OCI-LY7 (cell line): ENCODE measurements around the gene LGALS13. TPM values are rescaled to one million over a fixed set of nuclear protein-coding genes. Genes with fewer than 3 reads are reported as not detected.

Experiments used
- BruUV-seq: library from RNA; stranded (reverse); fragments of 400-500 nt; replicated peaks from 2 replicates; lab custom pipeline; 2021; lab: Mats Ljungman, UMichigan
- CTCF ChIA-PET: fragments of 300-600 bp; sonication (Branson Sonifier 250); formaldehyde crosslinking; loops from one replicate; lab custom pipeline; 2022; ENCODE audit warnings: antibody characterized with exemption; ENCODE audit not compliant: unreplicated experiment; lab: Charles Lee
- POLR2A ChIA-PET: fragments of 300-600 bp; sonication (Branson Sonifier 250); formaldehyde crosslinking; loops from one replicate; lab custom pipeline; 2022; ENCODE audit warnings: antibody characterized with exemption; lab: Charles Lee
- DNase-seq: peaks from one replicate; pipeline ENCODE4 v3.0.0-alpha.2; 2015; ENCODE audit warnings: low spot score
- H2AFZ ChIP-seq: fragments of 200-600 bp; sonication (generic), shearing (Covaris generic); 2 replicates; pipeline ENCODE4 v1.6.1; 2014; ENCODE audit warnings: mild to moderate bottlenecking, antibody characterized with exemption, low read length, moderate library complexity
- H3K27ac ChIP-seq: fragments of 200-600 bp; sonication (generic); 2 replicates; pipeline ENCODE4 v1.5.1; 2014; ENCODE audit warnings: mixed run types, low read depth, mild to moderate bottlenecking, moderate library complexity, low read length, inconsistent platforms; ENCODE audit not compliant: poor library complexity, severe bottlenecking
- H3K36me3 ChIP-seq: fragments of 200-600 bp; sonication (generic); 2 replicates; pipeline ENCODE4 v1.6.1; 2014; ENCODE audit warnings: mild to moderate bottlenecking, antibody characterized with exemption, low read length, moderate library complexity, mixed read lengths; ENCODE audit not compliant: insufficient read depth
- H3K4me1 ChIP-seq: fragments of 200-600 bp; sonication (generic); 2 replicates; pipeline ENCODE4 v1.5.1; 2014; ENCODE audit warnings: mild to moderate bottlenecking, low read length; ENCODE audit not compliant: insufficient read depth, poor library complexity, severe bottlenecking
- H3K4me2 ChIP-seq: fragments of 200-600 bp; sonication (generic); 2 replicates; pipeline ENCODE4 v1.6.1; 2014; ENCODE audit warnings: mild to moderate bottlenecking, low read length
- H3K4me3 ChIP-seq: fragments of 200-600 bp; sonication (generic); 2 replicates; pipeline ENCODE4 v1.5.1; 2014; ENCODE audit warnings: mild to moderate bottlenecking, low read depth, low read length; ENCODE audit not compliant: poor library complexity, severe bottlenecking
- H3K79me2 ChIP-seq: fragments of 200-600 bp; sonication (generic); 2 replicates; pipeline ENCODE4 v1.6.1; 2016; ENCODE audit warnings: low read depth, mild to moderate bottlenecking, low read length, moderate library complexity, mixed read lengths; ENCODE audit not compliant: insufficient read depth
- H3K9me2 ChIP-seq: fragments of 200-600 bp; sonication (generic); 2 replicates; pipeline ENCODE4 v1.6.1; 2016; ENCODE audit warnings: mild to moderate bottlenecking, low read length, mixed read lengths; ENCODE audit not compliant: insufficient read depth
- H3K9me3 ChIP-seq: fragments of 200-600 bp; sonication (generic); 2 replicates; pipeline ENCODE4 v1.6.1; 2014; ENCODE audit warnings: mild to moderate bottlenecking, mixed run types, low read length, mixed read lengths
- H4K20me1 ChIP-seq: fragments of 200-600 bp; sonication (generic); 2 replicates; pipeline ENCODE4 v1.6.1; 2014; ENCODE audit warnings: mild to moderate bottlenecking, antibody characterized with exemption, low read length, moderate library complexity, mixed read lengths; ENCODE audit not compliant: insufficient read depth
- EZH2phosphoT487 ChIP-seq: fragments of 200-600 bp; sonication (generic); IDR thresholded peaks from 2 replicates; pipeline ENCODE4 v1.6.1; 2018; ENCODE audit warnings: low read depth, borderline replicate concordance, mild to moderate bottlenecking, mixed run types, antibody characterized with exemption, low read length, moderate library complexity, mixed read lengths
- intact Hi-C: fragments of 100-400 bp; cut with micrococcal nuclease; formaldehyde crosslinking; loops from one replicate; pipeline ENCODE4 v1.10.0; 2022; ENCODE audit not compliant: unreplicated experiment
- total RNA-seq, 2 experiments: library from RNA; depleted of rRNA in 1 of 2; stranded (reverse); fragments of >200 nt in 1 of 2; shearing (Covaris generic) in 1 of 2; gene quantifications; 2 replicates each; pipeline ENCODE4 v1.2.3, GENCODE V29; 2014 to 2022
- TF ChIP-seq, protein P1 (sequence below): fragments of 200-600 bp; sonication (generic); conservative IDR thresholded peaks from 2 replicates; pipeline ENCODE4 v1.5.1; 2014; ENCODE audit warnings: mild to moderate bottlenecking, antibody characterized with exemption, low read length, moderate library complexity, mixed read lengths

The LGALS13 gene
- total RNA-seq, 2 experiments from 2014 or later = not detected

DNA sequence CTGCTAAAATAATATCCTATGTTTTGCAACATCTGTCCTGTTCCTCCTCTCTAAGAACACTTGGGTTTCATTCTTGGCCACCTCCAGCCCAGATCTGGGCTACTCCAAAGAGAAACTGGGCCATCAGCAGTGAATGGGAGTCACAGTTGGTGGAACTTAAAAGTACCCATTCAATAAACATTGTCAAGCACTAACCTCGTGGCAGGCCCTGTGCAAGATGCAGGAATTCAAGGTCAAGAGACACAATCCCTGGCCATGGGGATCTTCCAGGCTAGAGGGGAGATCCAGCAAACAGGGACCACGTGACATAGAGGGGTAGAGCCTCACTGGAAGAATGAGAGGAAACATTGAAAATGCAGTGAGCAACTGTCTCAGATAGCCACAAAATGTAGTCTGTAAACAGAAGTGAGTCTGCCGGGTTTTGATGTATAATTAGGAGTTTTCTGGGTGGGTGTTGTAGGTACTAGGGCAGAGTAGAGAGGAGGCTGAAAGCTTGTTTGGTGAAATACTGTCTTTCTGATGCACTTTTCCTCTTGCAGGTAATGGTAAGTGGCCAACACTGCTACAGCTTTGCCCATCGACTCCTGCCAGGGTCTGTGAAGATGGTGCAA, 47.5 kb upstream of the LGALS13 start:
- intact Hi-C loops = loop anchor here (10.0 kb wide), 1 partner anchor 210 kb away; no protein-coding TSS in a partner anchor
- peaks cover 18% of the 10 kb centered on the region for H3K4me1 ChIP-seq
- no peak overlapping the region for H3K4me2 ChIP-seq
- TF ChIP-seq, protein P1, sequence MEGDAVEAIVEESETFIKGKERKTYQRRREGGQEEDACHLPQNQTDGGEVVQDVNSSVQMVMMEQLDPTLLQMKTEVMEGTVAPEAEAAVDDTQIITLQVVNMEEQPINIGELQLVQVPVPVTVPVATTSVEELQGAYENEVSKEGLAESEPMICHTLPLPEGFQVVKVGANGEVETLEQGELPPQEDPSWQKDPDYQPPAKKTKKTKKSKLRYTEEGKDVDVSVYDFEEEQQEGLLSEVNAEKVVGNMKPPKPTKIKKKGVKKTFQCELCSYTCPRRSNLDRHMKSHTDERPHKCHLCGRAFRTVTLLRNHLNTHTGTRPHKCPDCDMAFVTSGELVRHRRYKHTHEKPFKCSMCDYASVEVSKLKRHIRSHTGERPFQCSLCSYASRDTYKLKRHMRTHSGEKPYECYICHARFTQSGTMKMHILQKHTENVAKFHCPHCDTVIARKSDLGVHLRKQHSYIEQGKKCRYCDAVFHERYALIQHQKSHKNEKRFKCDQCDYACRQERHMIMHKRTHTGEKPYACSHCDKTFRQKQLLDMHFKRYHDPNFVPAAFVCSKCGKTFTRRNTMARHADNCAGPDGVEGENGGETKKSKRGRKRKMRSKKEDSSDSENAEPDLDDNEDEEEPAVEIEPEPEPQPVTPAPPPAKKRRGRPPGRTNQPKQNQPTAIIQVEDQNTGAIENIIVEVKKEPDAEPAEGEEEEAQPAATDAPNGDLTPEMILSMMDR = no peak
- TF ChIP-seq EZH2phosphoT487 = no peak
- POLR2A ChIA-PET = no interaction called here
- BruUV-seq = no TSS peak
- DNase-seq = no peak
- H3K27ac ChIP-seq = no peak overlapping the region
- H3K9me2 ChIP-seq = no peaks in the 10 kb centered on the region
- H2AFZ ChIP-seq = no peak overlapping the region
- H3K36me3 ChIP-seq = no peaks in the 10 kb centered on the region
- no peaks in the 10 kb centered on the region for H3K9me3 ChIP-seq
- CTCF ChIA-PET = no interaction called here
- no peaks in the 10 kb centered on the region for H3K79me2 ChIP-seq
- H3K4me3 ChIP-seq = no peak overlapping the region
- H4K20me1 ChIP-seq = no peaks in the 10 kb centered on the region

DNA sequence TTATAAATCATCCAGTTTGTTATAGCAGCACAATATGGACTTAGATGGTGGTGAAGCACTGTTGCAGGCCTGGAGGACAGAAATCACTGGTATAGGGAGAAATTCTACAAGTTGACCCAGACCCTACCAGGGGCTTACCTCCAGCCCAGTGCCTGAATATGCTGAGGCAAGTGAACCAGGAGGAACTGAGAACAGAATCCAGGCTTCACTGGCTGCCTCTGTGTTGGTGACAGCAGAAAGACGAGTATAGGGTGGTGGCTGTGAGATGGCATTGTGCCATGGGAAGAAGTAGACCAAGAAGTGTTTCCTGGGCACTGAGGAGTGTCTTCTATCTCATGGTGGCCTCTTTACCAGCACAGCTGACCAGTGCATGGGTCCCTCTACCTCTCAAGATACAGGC, 46.4 kb upstream of the LGALS13 start:
- Histone ChIP-seq H3K4me1 (peaks cover 18% of the 10 kb centered on the region), H3K4me3 (no peak overlapping the region), H3K4me2 (no peak overlapping the region), H3K36me3 (no peaks in the 10 kb centered on the region), H3K27ac (no peak overlapping the region), H4K20me1 (no peaks in the 10 kb centered on the region), H3K79me2 (no peaks in the 10 kb centered on the region), H3K9me3 (no peaks in the 10 kb centered on the region), H3K9me2 (no peaks in the 10 kb centered on the region), H2AFZ (no peak overlapping the region)
- DNase-seq = no peak
- CTCF ChIA-PET = no interaction called here
- intact Hi-C loops = loop anchor here (10.0 kb wide), 1 partner anchor 209 kb away; no protein-coding TSS in a partner anchor
- POLR2A ChIA-PET = no interaction called here
- TF ChIP-seq, protein P1 = no peak
- TF ChIP-seq EZH2phosphoT487 = no peak
- no TSS peak for BruUV-seq
